ENCODE results near the gene C16orf54.

Gene C16orf54

DNA sequence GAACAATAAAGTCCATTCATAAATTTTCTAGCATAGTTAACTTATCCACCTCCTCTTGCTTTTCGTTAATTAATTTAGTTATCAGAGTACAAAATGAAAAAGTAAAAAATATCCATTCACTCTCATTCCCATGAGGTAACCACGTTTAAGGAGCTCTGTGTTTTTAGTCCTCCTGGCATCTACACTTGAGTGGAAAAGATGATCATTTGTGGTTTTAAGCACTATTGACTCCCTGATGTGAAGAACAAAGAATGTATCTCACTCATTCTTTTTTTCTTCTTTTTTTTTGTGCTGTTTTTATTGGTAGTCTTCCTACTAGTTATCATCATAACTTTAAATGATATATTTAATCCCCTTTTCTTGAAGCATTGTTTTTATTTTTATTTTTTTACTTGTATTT, 40.8 kb downstream of the C16orf54 start:
- H3K23ac ChIP-seq (ENCODE audit: low read length): no peak overlapping the region
- no peaks in the 10 kb centered on the region for H3K79me2 ChIP-seq (ENCODE audit: control insufficient read depth, insufficient read depth, low read length, poor library complexity)
- H2AK5ac ChIP-seq (ENCODE audit: low read length): no peak overlapping the region
- peaks cover 0 to 4% of the 10 kb centered on the region in 2 experiments for H3K4me1 ChIP-seq (ENCODE audit: control insufficient read depth in 1 of 2, insufficient read depth in 2 of 2, low read length in 2 of 2)
- no peak overlapping the region for H2BK12ac ChIP-seq (ENCODE audit: low read length)
- no peak overlapping the region for H3K27ac ChIP-seq (ENCODE audit: low read depth, low read length)
- peaks cover 2% of the 10 kb centered on the region for H3K9me3 ChIP-seq (ENCODE audit: insufficient read depth, low read depth, low read length)
- no peak overlapping the region for H2BK120ac ChIP-seq (ENCODE audit: insufficient read depth, low read length, poor library complexity)
- H4K8ac ChIP-seq (ENCODE audit: low read depth, low read length): no peak overlapping the region
- H3K4ac ChIP-seq (ENCODE audit: low read depth, low read length): no peak overlapping the region
- H3K79me1 ChIP-seq (ENCODE audit: low read length): no peaks in the 10 kb centered on the region
- H3K36me3 ChIP-seq (ENCODE audit: control insufficient read depth in 1 of 2, insufficient read depth in 2 of 2, low read length in 2 of 2): no peaks in the 10 kb centered on the region
- no CpG with 5 or more reads among the region's 2 CpGs for WGBS (ENCODE audit: extremely low coverage, insufficient coverage, insufficient read length)
- H3K18ac ChIP-seq (ENCODE audit: low read length): no peak overlapping the region
- H3K4me3 ChIP-seq (ENCODE audit: low read depth, low read length): no peak overlapping the region
- H4K12ac ChIP-seq (ENCODE audit: low read depth, low read length): no peak overlapping the region
- H3K14ac ChIP-seq (ENCODE audit: low read length): no peak overlapping the region
- no peak overlapping the region for H2BK5ac ChIP-seq (ENCODE audit: low read depth, low read length, poor library complexity)
- no peak for DNase-seq
- H2AFZ ChIP-seq (ENCODE audit: insufficient read depth, low read length, poor library complexity): no peak overlapping the region
- no peak overlapping the region for H3K9ac ChIP-seq (ENCODE audit: low read length)
- H3K4me2 ChIP-seq (ENCODE audit: low read length): no peak overlapping the region
- no peak overlapping the region for H4K91ac ChIP-seq (ENCODE audit: low read depth, low read length)
- H3K27me3 ChIP-seq (ENCODE audit: insufficient read depth, low read length): no peaks in the 10 kb centered on the region

DNA sequence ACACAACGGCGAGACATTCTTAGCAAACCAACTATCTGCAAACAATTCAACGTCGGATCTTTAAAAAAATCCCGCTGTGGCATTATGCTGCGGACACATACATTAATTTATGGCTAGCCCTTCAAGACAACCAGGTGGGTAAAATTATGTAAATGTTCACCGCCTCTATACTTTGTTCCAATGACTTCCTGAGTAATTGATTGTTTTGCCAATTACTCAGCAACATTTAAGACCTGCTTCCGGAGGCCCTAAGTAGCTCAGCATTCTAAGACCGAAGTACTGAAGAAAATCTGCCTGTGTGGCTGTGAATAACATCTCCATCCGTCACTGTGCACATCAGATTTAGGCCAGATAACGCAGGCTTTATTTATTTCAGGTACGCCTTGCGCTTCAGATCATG, 43.5 kb downstream of the C16orf54 start:
- Histone ChIP-seq H4K8ac (ENCODE audit: low read depth, low read length) (no peak overlapping the region), H3K4ac (ENCODE audit: low read depth, low read length) (no peak overlapping the region), H2BK12ac (ENCODE audit: low read length) (no peak overlapping the region), H3K4me2 (ENCODE audit: low read length) (no peak overlapping the region), H2AFZ (ENCODE audit: insufficient read depth, low read length, poor library complexity) (no peak overlapping the region), H3K36me3 (ENCODE audit: control insufficient read depth in 1 of 2, insufficient read depth in 2 of 2, low read length in 2 of 2) (peaks cover 6 to 7% of the 10 kb centered on the region in 2 experiments), H3K79me2 (ENCODE audit: control insufficient read depth, insufficient read depth, low read length, poor library complexity) (no peaks in the 10 kb centered on the region), H3K18ac (ENCODE audit: low read length) (no peak overlapping the region), H2BK120ac (ENCODE audit: insufficient read depth, low read length, poor library complexity) (no peak overlapping the region), H3K27me3 (ENCODE audit: insufficient read depth, low read length) (no peaks in the 10 kb centered on the region), H3K9me3 (ENCODE audit: insufficient read depth, low read depth, low read length) (peaks cover 5% of the 10 kb centered on the region), H4K91ac (ENCODE audit: low read depth, low read length) (no peak overlapping the region), H3K9ac (ENCODE audit: low read length) (no peak overlapping the region), H3K27ac (ENCODE audit: low read depth, low read length) (no peak overlapping the region), H2AK5ac (ENCODE audit: low read length) (no peak overlapping the region), H4K12ac (ENCODE audit: low read depth, low read length) (no peak overlapping the region), H2BK5ac (ENCODE audit: low read depth, low read length, poor library complexity) (no peak overlapping the region), H3K4me3 (ENCODE audit: low read depth, low read length) (no peak overlapping the region), H3K14ac (ENCODE audit: low read length) (no peak overlapping the region), H3K4me1 (ENCODE audit: control insufficient read depth in 1 of 2, insufficient read depth in 2 of 2, low read length in 2 of 2) (peaks cover 0 to 2% of the 10 kb centered on the region in 2 experiments), H3K23ac (ENCODE audit: low read length) (no peak overlapping the region), H3K79me1 (ENCODE audit: low read length) (no peaks in the 10 kb centered on the region)
- no CpG with 5 or more reads among the region's 13 CpGs for WGBS (ENCODE audit: extremely low coverage, insufficient coverage, insufficient read length)
- no peak for DNase-seq

DNA sequence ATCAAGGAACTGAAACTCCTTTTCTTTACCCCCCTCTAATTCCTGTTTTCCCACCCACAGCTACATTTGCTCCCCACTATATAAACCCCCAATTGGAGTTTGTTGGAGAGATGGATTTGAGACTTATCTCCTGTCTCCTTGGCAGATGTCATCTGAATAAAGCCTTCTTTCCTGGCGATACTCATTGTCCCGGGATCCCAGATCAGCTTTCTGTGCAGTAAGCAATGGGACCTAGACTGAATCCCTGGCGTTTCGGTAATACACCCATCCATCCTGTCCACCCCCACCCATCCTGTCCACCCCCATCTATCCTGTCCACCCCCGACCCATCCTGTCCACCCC, 44.6 kb downstream of the C16orf54 start:
- H3K4me2 ChIP-seq (ENCODE audit: low read length): no peak overlapping the region
- H2BK12ac ChIP-seq (ENCODE audit: low read length): no peak overlapping the region
- no peak overlapping the region for H3K18ac ChIP-seq (ENCODE audit: low read length)
- H2AFZ ChIP-seq (ENCODE audit: insufficient read depth, low read length, poor library complexity): no peak overlapping the region
- no peak overlapping the region for H3K4ac ChIP-seq (ENCODE audit: low read depth, low read length)
- peaks cover 6% of the 10 kb centered on the region for H3K9me3 ChIP-seq (ENCODE audit: insufficient read depth, low read depth, low read length)
- H3K79me1 ChIP-seq (ENCODE audit: low read length): no peaks in the 10 kb centered on the region
- no peaks in the 10 kb centered on the region for H3K27me3 ChIP-seq (ENCODE audit: insufficient read depth, low read length)
- no peak overlapping the region for H2AK5ac ChIP-seq (ENCODE audit: low read length)
- no peak overlapping the region for H2BK5ac ChIP-seq (ENCODE audit: low read depth, low read length, poor library complexity)
- no peak overlapping the region for H3K4me3 ChIP-seq (ENCODE audit: low read depth, low read length)
- H4K91ac ChIP-seq (ENCODE audit: low read depth, low read length): no peak overlapping the region
- no CpG with 5 or more reads among the region's 5 CpGs for WGBS (ENCODE audit: extremely low coverage, insufficient coverage, insufficient read length)
- H3K4me1 ChIP-seq (ENCODE audit: control insufficient read depth in 1 of 2, insufficient read depth in 2 of 2, low read length in 2 of 2): peaks cover 0 to 2% of the 10 kb centered on the region in 2 experiments
- no peak overlapping the region for H4K12ac ChIP-seq (ENCODE audit: low read depth, low read length)
- H3K79me2 ChIP-seq (ENCODE audit: control insufficient read depth, insufficient read depth, low read length, poor library complexity): no peaks in the 10 kb centered on the region
- no peak overlapping the region for H3K14ac ChIP-seq (ENCODE audit: low read length)
- H3K36me3 ChIP-seq (ENCODE audit: control insufficient read depth in 1 of 2, insufficient read depth in 2 of 2, low read length in 2 of 2): peaks cover 17 to 18% of the 10 kb centered on the region in 2 experiments
- no peak overlapping the region for H3K23ac ChIP-seq (ENCODE audit: low read length)
- H3K9ac ChIP-seq (ENCODE audit: low read length): no peak overlapping the region
- H3K27ac ChIP-seq (ENCODE audit: low read depth, low read length): no peak overlapping the region
- H2BK120ac ChIP-seq (ENCODE audit: insufficient read depth, low read length, poor library complexity): no peak overlapping the region
- H4K8ac ChIP-seq (ENCODE audit: low read depth, low read length): no peak overlapping the region
- DNase-seq: no peak

DNA sequence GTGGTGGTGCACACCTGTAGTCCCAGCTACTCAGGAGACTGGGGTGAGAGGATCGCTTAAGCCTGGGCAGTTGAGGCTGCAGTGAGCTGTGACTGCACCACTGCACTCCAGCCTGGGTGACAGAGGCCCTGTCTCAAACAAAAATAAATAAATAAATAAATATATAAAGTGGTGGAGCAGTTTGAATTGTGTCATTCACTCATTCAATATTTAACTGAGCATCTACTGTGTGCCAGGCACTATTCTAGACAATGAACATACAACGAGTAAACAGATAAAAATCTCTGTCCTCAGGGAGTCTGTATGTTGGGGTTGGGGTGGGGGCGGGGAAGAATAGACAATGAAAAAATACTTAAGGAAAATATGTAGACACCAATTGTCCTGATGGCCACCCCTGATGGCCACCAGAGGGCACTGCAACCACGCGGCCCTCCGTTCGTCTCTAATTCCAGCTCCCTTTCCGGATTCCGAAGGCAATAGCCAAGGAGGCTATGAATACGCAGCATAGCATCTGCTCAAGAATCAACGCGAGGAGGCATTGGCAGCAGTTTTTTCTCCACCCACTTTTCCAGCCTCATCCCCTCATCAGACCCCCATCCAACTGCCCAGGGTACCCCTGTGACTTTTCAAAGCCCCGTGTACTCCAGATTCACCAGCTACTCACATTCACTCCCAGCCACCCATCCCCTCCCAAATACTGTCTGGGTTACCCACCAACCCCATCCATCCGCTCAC, 45.4 kb downstream of the C16orf54 start:
- WGBS (ENCODE audit: extremely low coverage, insufficient coverage, insufficient read length): no CpG with 5 or more reads among the region's 14 CpGs

More for the DNA sequence above, 45.4 kb downstream of the C16orf54 start:
- Histone ChIP-seq H3K23ac (ENCODE audit: low read length) (no peak overlapping the region), H4K91ac (ENCODE audit: low read depth, low read length) (no peak overlapping the region), H4K12ac (ENCODE audit: low read depth, low read length) (no peak overlapping the region), H2BK5ac (ENCODE audit: low read depth, low read length, poor library complexity) (no peak overlapping the region), H3K36me3 (ENCODE audit: control insufficient read depth in 1 of 2, insufficient read depth in 2 of 2, low read length in 2 of 2) (peaks cover 22% of the 10 kb centered on the region in 2 experiments), H2BK120ac (ENCODE audit: insufficient read depth, low read length, poor library complexity) (no peak overlapping the region), H3K9me3 (ENCODE audit: insufficient read depth, low read depth, low read length) (peaks cover 6% of the 10 kb centered on the region), H3K14ac (ENCODE audit: low read length) (no peak overlapping the region), H3K27ac (ENCODE audit: low read depth, low read length) (no peak overlapping the region), H3K4ac (ENCODE audit: low read depth, low read length) (no peak overlapping the region), H3K4me2 (ENCODE audit: low read length) (peak overlapping the region; percentile 16), H3K4me1 (ENCODE audit: control insufficient read depth in 1 of 2, insufficient read depth in 2 of 2, low read length in 2 of 2) (peaks cover 0 to 2% of the 10 kb centered on the region in 2 experiments), H3K9ac (ENCODE audit: low read length) (no peak overlapping the region), H3K79me1 (ENCODE audit: low read length) (no peaks in the 10 kb centered on the region), H2AFZ (ENCODE audit: insufficient read depth, low read length, poor library complexity) (no peak overlapping the region), H4K8ac (ENCODE audit: low read depth, low read length) (no peak overlapping the region), H2BK12ac (ENCODE audit: low read length) (no peak overlapping the region), H3K4me3 (ENCODE audit: low read depth, low read length) (no peak overlapping the region), H3K27me3 (ENCODE audit: insufficient read depth, low read length) (no peaks in the 10 kb centered on the region), H3K18ac (ENCODE audit: low read length) (no peak overlapping the region), H2AK5ac (ENCODE audit: low read length) (no peak overlapping the region), H3K79me2 (ENCODE audit: control insufficient read depth, insufficient read depth, low read length, poor library complexity) (no peaks in the 10 kb centered on the region)
- peak; percentile 82 to 93 for DNase-seq
